K562 (cell line): Measurements from ENCODE around the gene CD70. TPM values are rescaled to one million over a fixed set of nuclear protein-coding genes. Genes with fewer than 3 reads are reported as not detected.

Experiments
- BCOR ChIP-seq: fragments of 450-650 bp; IDR thresholded peaks from 2 replicates; pipeline ENCODE4 v1.6.1; 2016
- HDAC1 ChIP-seq, 2 experiments: fragments of 450-650 bp; IDR thresholded peaks; 2 replicates each; pipeline ENCODE4 v1.6.1; 2016 to 2017; ENCODE audit warnings: inconsistent platforms in 1 of 2, mild to moderate bottlenecking in 1 of 2, moderate library complexity in 1 of 2
- HNRNPLL ChIP-seq: fragments of 200-400 bp; formaldehyde crosslinking; IDR thresholded peaks from 2 replicates; pipeline ENCODE4 v1.6.1; 2017; ENCODE audit warnings: low read length, low read depth, mild to moderate bottlenecking; ENCODE audit not compliant: poor library complexity, severe bottlenecking
- MEF2A ChIP-seq: IDR thresholded peaks from 2 replicates; pipeline ENCODE4 v1.6.1; 2011; ENCODE audit warnings: low read depth, mild to moderate bottlenecking, low read length, moderate library complexity; ENCODE audit not compliant: control insufficient read depth
- MIER1 ChIP-seq: fragments of 450-650 bp; IDR thresholded peaks from 2 replicates; pipeline ENCODE4 v1.6.1; 2016; ENCODE audit warnings: antibody characterized with exemption, mild to moderate bottlenecking, low read depth
- MTF1 ChIP-seq: fragments of 250-450 bp; sonication (Bioruptor Pico); IDR thresholded peaks from 2 replicates; pipeline ENCODE4 v1.9.0; 2021; ENCODE audit warnings: moderate library complexity, mild to moderate bottlenecking, inconsistent platforms, borderline replicate concordance
- MXI1 ChIP-seq: IDR thresholded peaks from 2 replicates; pipeline ENCODE4 v1.6.1; 2011; ENCODE audit warnings: low read depth, mild to moderate bottlenecking, improper control_type of control experiment, low read length
- NCOA2 ChIP-seq, 2 experiments: fragments of 450-650 bp; IDR thresholded peaks; 2 replicates each; pipeline ENCODE4 v1.6.1; 2018; ENCODE audit warnings: mild to moderate bottlenecking in 2 of 2, moderate library complexity in 1 of 2; ENCODE audit not compliant: partially characterized antibody in 2 of 2
- NR2C1 ChIP-seq, 2 experiments: fragments of 450-650 bp; IDR thresholded peaks; 2 replicates each; pipeline ENCODE4 v1.6.1; 2017; ENCODE audit warnings: mild to moderate bottlenecking in 2 of 2, antibody characterized with exemption in 1 of 2, inconsistent platforms in 1 of 2, missing compliant biosample characterization in 1 of 2, missing genetic modification characterization in 1 of 2
- RBM17 ChIP-seq: fragments of 200-400 bp; formaldehyde crosslinking; IDR thresholded peaks from 2 replicates; pipeline ENCODE4 v1.6.1; 2017; ENCODE audit warnings: low read depth, mild to moderate bottlenecking, low read length, borderline replicate concordance
- RCOR1 ChIP-seq, 2 experiments: IDR thresholded peaks; 2 replicates each; pipeline ENCODE4 v1.6.1; 2012; ENCODE audit warnings: low read depth in 2 of 2, low read length in 2 of 2, borderline replicate concordance in 1 of 2, improper control_type of control experiment in 1 of 2
- polyA plus RNA-seq, 8 experiments: library from polyadenylated mRNA; depleted of rRNA in 4 of 8; stranded (reverse) in 5 of 8; unstranded in 3 of 8; fragments of >200 nt; fragmentation: Nextera tagmentation in 2 of 8; fragmentation: Illumina TruSeq in 1 of 8; extraction: Ambion mirVana in 2 of 8; extraction: Trizol in 1 of 8; gene quantifications; 2 replicates each; pipeline versions ENCODE4 v1.2.1 to v1.2.3, GENCODE V29; 2011 to 2014; ENCODE audit warnings: inconsistent platforms in 1 of 8, missing spikeins in 1 of 8
- total RNA-seq, 7 experiments: library from RNA; depleted of rRNA in 6 of 7; stranded (reverse); fragments of >200 nt in 6 of 7; fragmentation: Illumina TruSeq in 2 of 7; extraction: Trizol in 2 of 7; gene quantifications; 2 replicates each; pipeline versions ENCODE4 v1.2.1 to v1.2.3, GENCODE V29; 2011 to 2021; ENCODE audit warnings: low replicate concordance in 1 of 7
- TF ChIP-seq, protein P1 (sequence below): fragments of 250-450 bp; sonication (Bioruptor Pico); IDR thresholded peaks from 2 replicates; pipeline ENCODE4 v1.8.0; 2022; ENCODE audit warnings: inconsistent platforms, mild to moderate bottlenecking, moderate library complexity, borderline replicate concordance
- TF ChIP-seq, protein P2 (sequence below): IDR thresholded peaks from 2 replicates; pipeline ENCODE4 v1.6.1; 2014; ENCODE audit warnings: antibody characterized with exemption
- TF ChIP-seq, protein P3 (sequence below), 2 experiments: IDR thresholded peaks; 2 replicates each; pipeline ENCODE4 v1.6.1; 2011; ENCODE audit warnings: borderline replicate concordance in 1 of 2, control low read depth in 1 of 2, low read depth in 1 of 2, low read length in 1 of 2, mild to moderate bottlenecking in 1 of 2, mixed read lengths in 1 of 2, moderate library complexity in 1 of 2; ENCODE audit not compliant: insufficient read depth in 1 of 2, insufficient read length in 1 of 2, poor library complexity in 1 of 2, severe bottlenecking in 1 of 2; ENCODE audit errors: extremely low read depth in 1 of 2
- TF ChIP-seq, protein P4 (sequence below): fragments of 450-650 bp; IDR thresholded peaks from 2 replicates; pipeline ENCODE4 v1.6.1; 2016; ENCODE audit warnings: low read depth

Gene CD70
- total and polyA plus RNA-seq, 9 of the 15 experiments (the other 6 are each of a cell fraction or from before 2014, with no cell fraction given): 0.06 to 0.58 (median 0.33) TPM; not detected in 4

DNA sequence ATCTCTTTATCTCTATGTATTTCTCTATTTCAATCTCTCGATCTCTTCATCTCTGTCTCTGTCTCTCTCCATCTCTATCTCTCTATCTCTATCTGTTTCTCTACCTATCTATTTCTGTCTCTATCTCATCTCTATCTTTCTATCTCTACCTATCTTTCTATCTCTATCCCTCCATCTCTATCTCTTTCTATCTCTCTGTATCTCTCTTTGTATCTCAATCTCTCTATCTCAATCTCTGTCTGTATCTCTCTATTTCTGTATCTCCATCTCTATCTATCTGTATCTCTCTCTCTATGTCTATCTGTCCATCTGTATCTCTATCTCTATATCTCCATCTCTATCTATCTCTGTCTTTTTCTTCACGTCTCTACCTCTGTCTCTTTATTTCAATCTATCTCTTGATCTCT, 34.9 kb downstream of the CD70 start (continued):
- TF ChIP-seq, protein P1, sequence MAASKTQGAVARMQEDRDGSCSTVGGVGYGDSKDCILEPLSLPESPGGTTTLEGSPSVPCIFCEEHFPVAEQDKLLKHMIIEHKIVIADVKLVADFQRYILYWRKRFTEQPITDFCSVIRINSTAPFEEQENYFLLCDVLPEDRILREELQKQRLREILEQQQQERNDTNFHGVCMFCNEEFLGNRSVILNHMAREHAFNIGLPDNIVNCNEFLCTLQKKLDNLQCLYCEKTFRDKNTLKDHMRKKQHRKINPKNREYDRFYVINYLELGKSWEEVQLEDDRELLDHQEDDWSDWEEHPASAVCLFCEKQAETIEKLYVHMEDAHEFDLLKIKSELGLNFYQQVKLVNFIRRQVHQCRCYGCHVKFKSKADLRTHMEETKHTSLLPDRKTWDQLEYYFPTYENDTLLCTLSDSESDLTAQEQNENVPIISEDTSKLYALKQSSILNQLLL (CRISPR knock-in tag): no peak
- TF ChIP-seq RCOR1 (IDR thresholded peaks at IDR 0.05; ENCODE audit: borderline replicate concordance in 1 of 2, low read depth in 2 of 2, low read length in 2 of 2) (no peak), HNRNPLL (no peak), MTF1 (CRISPR knock-in tag) (no peak), NR2C1 (IDR thresholded peaks at IDR 0.05) (0 out of 2 replicates have a peak, but pooled peaks have one; percentile 15), NR2C1 (tag; IDR thresholded peaks at IDR 0.05) (no peak), RBM17 (no peak), MIER1 (no peak), MEF2A (no peak), HDAC1 (IDR thresholded peaks at IDR 0.05) (peak in 1 of 2 experiments; percentile 23; a peak in 1 of 4 replicates), MXI1 (no peak), BCOR (peak; percentile 31; the same call in 1 of the 2 replicates), NCOA2 (IDR thresholded peaks at IDR 0.05; ENCODE audit: partially characterized antibody in 2 of 2) (no peak)
- TF ChIP-seq, protein P2, sequence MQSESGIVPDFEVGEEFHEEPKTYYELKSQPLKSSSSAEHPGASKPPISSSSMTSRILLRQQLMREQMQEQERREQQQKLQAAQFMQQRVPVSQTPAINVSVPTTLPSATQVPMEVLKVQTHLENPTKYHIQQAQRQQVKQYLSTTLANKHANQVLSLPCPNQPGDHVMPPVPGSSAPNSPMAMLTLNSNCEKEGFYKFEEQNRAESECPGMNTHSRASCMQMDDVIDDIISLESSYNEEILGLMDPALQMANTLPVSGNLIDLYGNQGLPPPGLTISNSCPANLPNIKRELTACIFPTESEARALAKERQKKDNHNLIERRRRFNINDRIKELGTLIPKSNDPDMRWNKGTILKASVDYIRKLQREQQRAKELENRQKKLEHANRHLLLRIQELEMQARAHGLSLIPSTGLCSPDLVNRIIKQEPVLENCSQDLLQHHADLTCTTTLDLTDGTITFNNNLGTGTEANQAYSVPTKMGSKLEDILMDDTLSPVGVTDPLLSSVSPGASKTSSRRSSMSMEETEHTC: no peak
- TF ChIP-seq, protein P3, sequence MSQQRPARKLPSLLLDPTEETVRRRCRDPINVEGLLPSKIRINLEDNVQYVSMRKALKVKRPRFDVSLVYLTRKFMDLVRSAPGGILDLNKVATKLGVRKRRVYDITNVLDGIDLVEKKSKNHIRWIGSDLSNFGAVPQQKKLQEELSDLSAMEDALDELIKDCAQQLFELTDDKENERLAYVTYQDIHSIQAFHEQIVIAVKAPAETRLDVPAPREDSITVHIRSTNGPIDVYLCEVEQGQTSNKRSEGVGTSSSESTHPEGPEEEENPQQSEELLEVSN (IDR thresholded peaks at IDR 0.05; ENCODE audit: borderline replicate concordance in 1 of 2, extremely low read depth in 1 of 2, insufficient read depth in 1 of 2, insufficient read length in 1 of 2, low read depth in 1 of 2, low read length in 1 of 2, poor library complexity in 1 of 2, severe bottlenecking in 1 of 2): no peak
- TF ChIP-seq, protein P4, sequence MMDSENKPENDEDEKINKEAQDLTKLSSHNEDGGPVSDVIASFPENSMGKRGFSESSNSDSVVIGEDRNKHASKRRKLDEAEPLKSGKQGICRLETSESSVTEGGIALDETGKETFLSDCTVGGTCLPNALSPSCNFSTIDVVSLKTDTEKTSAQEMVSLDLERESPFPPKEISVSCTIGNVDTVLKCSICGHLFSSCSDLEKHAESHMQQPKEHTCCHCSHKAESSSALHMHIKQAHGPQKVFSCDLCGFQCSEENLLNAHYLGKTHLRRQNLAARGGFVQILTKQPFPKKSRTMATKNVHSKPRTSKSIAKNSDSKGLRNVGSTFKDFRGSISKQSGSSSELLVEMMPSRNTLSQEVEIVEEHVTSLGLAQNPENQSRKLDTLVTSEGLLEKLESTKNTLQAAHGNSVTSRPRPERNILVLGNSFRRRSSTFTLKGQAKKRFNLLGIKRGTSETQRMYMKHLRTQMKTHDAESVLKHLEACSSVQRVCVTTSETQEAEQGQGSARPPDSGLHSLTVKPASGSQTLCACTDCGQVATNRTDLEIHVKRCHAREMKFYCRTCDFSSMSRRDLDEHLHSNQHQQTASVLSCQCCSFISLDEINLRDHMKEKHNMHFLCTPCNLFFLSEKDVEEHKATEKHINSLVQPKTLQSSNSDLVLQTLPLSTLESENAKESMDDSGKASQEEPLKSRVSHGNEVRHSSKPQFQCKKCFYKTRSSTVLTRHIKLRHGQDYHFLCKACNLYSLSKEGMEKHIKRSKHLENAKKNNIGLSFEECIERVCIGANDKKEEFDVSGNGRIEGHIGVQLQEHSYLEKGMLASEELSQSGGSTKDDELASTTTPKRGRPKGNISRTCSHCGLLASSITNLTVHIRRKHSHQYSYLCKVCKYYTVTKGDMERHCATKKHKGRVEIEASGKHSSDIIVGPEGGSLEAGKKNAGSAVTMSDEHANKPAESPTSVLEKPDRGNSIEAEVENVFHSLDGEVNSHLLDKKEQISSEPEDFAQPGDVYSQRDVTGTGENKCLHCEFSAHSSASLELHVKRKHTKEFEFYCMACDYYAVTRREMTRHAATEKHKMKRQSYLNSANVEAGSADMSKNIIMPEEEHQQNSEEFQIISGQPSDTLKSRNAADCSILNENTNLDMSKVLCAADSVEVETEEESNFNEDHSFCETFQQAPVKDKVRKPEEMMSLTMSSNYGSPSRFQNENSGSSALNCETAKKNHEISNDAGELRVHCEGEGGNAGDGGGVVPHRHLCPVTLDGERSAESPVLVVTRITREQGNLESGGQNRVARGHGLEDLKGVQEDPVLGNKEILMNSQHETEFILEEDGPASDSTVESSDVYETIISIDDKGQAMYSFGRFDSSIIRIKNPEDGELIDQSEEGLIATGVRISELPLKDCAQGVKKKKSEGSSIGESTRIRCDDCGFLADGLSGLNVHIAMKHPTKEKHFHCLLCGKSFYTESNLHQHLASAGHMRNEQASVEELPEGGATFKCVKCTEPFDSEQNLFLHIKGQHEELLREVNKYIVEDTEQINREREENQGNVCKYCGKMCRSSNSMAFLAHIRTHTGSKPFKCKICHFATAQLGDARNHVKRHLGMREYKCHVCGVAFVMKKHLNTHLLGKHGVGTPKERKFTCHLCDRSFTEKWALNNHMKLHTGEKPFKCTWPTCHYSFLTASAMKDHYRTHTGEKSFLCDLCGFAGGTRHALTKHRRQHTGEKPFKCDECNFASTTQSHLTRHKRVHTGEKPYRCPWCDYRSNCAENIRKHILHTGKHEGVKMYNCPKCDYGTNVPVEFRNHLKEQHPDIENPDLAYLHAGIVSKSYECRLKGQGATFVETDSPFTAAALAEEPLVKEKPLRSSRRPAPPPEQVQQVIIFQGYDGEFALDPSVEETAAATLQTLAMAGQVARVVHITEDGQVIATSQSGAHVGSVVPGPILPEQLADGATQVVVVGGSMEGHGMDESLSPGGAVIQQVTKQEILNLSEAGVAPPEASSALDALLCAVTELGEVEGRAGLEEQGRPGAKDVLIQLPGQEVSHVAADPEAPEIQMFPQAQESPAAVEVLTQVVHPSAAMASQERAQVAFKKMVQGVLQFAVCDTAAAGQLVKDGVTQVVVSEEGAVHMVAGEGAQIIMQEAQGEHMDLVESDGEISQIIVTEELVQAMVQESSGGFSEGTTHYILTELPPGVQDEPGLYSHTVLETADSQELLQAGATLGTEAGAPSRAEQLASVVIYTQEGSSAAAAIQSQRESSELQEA: peak; percentile 18; the same call in 1 of the 2 replicates
